HG03342 (cell line): ENCODE results near the gene POC1B.

Experiments used
- ATAC-seq: cut with Tn5 transposase; IDR thresholded peaks from one replicate; pipeline ENCODE4 v1.9.1; 2021; ENCODE audit warnings: mild to moderate bottlenecking, moderate library complexity; ENCODE audit not compliant: unreplicated experiment

The POC1B gene

DNA sequence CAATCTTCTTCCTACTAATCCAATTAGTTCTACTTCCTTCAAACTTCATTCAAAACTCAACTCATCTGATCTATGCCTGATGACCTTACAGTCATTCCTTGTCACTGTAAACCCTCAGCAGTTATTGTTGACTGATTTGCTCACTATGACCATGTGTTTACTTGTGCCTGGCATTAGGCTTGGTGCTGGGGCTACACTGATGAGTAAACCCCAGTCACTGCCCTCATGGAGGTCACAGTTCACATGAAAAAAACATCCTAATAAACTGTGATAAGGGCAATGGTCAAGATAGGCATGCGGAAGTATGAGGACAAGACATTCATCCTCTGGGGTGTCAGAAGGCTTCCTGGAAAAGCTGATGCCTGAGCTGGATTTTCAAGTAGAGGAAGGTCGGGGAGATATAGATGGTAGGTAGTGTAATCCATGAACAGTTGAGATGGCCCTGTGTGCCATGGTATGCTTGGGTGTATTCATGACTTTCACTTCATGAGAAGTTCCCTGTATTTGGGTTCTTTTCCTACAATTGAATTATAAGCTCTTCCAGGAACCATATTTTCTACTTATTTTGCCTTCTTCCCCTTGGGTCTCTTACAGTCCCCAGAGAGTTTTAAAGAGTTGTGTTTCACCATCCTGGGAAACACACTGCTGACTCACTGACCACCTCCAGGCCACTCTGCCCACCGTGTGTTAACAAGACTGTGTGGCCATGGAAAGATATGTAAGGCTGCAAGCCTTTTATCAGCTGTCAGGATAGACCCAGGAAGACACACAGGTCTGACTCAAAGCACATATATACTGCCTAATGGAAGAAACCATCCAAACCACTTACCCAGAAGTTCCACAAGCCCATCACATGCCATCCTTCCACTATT, 134.8 kb downstream of the POC1B start:
- ATAC-seq = no peak

DNA sequence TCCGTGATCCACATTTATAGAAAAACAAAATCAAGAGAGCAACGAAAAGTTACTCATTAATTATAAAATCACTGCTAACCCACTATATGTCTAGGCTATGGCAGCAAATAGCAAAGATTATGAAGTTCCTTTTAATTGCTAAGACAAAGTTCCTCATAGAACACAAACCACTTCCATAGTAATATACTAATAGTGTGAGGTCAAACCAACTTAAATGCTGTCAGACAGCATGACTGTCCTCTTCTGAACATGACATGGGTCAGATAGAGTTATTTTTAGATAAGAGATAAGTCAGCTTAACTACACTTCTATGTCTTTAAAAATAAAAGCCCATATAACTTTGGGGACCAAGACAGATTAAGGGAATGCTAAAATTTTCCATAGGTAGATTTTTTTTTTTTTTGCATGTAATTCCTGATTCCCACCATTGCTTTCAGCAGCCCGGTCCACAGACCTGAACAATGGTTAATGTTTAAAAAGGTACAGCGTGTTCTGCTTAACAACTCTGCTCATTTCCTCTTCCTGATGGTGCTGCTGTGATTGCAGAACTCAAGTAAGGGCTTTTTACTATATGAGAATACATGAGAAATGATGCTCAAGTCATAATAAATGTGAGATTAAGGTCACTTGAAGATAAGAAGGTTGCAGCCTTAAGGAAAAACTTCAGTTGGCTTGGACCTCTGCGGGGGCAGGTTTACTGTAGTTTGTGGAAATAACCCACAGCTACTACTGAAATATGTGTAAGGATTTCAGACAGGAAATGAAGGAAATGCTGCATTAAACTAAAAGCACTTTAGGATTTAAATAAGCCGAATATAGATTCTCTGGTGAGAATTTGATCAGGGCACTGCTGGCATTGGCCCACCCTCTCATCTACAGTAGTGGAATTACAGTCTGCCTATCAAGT, 135.8 kb downstream of the POC1B start:
- peak; percentile 67 for ATAC-seq

DNA sequence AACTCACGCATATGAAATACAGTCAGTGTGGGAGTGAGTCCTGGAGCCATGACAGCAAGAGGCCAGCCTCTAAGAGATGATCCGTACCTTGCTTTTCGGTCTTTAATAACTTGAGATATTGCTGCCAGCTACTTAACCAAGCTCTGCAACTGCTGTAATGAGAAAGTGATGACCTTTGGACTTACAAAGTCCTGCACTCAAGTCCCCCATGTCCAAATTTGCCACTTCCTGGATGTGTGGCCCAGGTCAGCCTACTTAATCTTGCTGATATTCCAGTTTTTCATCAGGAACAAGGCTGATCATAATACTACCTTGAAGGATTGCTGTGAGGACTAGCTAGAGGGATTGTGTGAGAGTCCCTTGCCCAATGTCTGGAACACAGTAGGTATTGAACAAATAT, 139.7 kb downstream of the POC1B start:
- no peak for ATAC-seq

DNA sequence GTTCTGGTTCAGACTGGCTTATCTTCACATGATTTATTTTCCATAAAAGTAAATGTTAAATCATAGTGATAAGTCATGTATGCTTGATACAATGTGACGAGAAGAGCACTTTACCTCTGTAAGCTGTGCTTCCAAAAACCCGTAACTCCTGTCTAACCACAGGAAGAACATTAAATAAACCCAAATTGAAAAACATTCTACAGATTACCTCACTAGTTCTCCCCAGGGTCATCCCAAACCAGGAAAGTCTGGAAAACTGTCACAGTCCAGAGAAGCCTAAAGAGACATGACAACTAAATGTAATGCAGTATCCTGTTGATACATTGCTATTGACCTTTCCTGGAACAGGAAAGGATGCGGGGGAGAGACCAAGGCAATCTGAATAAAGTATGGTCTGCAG, 141.0 kb downstream of the POC1B start:
- ATAC-seq = no peak

DNA sequence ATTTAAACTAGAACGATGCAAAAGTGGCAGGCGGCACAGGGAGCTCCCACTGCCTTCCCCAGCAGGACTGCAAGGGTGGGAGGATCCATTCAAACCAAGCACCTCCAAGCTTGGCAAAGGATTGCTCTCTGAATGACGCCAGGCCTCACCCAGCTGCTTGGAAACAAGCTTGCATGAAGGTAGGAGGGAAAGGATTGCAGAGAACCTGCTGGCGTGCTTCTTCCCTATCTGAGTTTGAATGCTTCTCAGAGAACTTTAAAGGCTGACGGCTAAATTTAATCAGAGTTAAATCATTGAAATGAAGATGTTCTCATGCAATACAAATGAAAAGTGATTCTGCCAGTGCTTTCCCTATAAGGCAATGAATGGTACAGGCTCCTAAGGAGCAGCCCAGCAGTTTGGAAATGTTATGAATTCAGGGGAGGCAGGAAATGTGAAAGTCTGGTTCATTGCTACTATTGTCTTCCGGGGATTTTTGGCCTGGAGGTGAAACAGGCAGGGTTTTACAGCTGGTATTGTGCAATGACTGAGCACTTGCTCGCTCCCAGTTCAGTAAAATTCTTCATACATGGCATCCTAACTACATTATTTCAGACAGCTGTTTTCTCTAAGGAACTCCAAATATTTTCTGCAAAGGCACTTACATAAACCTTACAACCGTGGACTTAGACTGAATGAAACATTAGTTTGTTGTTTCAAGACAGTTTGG, 141.6 kb downstream of the POC1B start:
- ATAC-seq = no peak

DNA sequence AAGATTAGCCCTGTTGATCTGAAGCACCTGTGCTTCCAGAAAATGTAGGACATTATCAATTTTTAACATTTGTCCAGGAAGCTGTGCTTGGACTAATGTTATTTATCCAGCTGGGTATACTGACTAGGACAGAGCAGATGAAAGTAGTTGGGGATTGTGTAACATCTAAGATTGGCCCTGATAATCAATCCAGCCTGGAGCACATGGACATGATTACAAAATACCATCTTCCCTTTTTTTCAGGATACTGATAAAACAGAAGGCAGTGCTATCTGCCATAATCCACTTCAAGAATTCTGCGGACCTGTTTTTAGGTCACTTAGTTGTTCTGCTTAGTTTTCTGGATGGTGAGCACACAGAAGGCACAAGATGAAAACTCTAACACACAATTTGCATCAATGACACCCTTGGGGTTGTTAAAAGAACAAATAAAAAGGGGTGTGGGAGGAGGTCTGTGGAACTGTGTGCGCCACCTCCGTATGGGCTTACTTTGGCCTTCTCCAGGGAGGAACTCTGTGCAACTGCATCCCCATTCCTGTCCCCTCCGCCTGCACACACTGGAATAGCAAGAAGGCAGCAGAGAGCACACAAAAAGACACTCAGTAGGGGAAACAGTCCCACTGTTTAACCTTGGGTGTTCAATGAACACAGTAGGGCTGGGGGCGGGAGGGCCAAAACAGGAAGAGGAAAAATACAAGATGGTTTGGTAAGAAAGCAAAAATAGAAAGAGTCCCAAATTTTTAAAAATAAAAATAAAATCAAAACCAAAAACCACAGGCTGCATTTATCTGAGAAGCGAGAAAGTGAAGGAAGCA, 142.4 kb downstream of the POC1B start:
- no peak for ATAC-seq

DNA sequence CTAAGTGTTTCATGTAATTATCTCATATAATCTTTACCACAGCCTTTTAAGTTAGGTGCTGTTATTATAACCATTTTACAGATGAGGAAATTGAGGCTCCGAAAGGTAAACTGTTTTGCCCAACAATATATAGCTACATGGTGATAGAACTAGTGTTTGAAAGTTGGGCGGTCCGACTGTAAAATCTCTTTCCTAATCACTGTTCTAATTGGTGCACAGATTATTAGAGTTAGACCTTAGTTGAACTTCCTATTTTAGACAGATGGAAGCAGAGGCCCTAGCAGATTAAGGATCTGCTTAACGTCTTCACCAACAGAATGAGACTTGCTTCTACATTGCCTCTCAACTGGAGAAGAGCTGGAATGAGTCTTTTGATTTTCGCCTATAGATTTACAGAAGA, 143.5 kb downstream of the POC1B start:
- ATAC-seq = no peak

DNA sequence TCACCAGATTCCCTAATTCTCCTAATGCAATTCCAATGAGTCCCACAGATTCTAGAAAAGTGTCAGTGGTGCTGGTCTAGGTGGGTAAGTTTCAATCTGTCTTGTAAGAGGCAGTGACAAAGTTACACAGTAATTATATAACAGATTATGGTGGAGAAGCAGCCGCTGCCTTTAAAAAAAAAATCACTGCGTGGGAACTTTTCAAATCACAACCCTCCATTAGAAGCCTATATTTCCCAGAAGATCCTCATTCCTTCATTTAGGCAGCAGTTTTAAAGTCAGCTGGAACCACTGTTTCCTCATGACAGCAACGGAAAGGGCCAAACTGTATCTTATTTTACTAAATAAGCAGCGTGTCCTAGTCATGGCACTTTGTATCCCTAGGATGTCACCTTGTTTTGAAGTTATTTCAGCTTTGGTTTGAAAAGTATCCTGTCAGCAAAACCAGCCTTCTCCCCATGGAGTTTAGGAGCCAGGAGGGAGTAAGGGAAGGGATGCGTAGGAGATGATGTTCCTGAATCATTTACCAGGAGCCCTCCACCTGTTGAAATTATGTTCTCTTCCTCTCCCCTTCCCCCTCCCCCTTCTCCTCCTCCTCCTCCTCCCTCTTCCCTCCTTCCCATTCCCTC, 145.9 kb downstream of the POC1B start:
- ATAC-seq = no peak

DNA sequence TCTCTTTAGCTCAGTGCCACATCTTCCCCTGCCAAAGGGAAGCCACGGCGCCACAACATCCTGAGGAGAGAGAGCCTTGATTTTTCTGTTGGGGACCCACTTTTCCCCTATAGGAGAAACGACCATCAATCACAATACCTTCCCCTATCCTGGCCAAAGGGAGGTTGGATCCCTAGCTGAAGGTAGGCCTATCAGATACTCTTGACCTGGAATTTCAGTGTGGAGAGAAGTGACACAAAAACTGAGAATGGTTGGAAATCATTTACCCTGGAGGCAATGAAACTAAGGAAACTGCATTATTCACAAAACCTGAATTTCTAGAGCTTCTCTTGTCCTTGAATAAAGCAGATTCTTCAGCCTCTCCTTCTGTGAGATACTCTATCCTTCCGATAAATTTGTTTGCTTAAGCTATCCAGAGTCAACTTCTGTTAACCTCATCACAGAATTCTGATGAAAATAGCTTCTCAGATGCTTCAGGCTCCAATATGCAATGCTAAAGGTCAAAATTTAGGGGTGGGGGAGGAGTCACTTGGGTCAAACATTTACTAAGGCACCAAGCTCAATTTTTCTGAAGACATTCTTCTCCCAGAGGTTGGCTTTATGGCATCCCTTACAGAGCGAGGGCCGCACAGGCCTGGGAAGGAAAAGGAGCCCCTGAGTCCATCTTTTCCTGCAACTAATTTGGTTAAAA, 146.6 kb downstream of the POC1B start:
- no peak for ATAC-seq

DNA sequence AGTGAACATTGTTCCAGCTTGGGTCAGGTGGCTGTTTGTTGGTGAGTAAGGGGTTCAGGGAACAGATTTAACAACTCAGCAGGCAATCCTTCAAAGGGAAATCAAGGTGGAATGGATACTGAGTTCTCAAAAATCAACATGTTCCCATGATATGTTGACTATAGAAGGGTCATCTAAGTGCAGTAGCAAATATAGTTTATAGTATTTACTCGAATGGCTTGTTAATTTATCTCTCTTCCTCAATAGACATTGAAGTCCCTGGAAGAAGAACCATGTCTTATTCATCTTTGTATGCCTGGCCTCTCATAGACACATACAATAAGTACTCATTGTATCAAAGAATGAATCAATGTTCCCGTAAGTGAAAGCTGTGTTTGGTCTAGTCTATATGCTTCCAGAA, 149.0 kb downstream of the POC1B start:
- no peak for ATAC-seq

DNA sequence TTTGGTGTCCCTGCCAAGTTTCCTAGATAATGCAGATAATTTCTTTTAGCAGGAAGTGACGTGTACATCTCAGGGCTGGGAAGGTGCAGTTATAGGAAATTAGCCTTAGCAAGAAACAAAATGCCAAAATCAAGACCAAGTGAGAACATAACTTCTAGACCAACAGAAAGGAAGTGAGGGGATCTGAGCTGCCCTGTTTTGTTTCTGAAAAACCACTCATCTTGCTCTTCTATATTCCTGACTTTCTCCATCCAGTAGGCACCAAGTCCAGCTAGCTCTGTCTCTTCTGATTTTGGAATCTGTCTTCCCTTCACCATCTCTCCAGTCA, 149.7 kb downstream of the POC1B start:
- ATAC-seq = no peak

DNA sequence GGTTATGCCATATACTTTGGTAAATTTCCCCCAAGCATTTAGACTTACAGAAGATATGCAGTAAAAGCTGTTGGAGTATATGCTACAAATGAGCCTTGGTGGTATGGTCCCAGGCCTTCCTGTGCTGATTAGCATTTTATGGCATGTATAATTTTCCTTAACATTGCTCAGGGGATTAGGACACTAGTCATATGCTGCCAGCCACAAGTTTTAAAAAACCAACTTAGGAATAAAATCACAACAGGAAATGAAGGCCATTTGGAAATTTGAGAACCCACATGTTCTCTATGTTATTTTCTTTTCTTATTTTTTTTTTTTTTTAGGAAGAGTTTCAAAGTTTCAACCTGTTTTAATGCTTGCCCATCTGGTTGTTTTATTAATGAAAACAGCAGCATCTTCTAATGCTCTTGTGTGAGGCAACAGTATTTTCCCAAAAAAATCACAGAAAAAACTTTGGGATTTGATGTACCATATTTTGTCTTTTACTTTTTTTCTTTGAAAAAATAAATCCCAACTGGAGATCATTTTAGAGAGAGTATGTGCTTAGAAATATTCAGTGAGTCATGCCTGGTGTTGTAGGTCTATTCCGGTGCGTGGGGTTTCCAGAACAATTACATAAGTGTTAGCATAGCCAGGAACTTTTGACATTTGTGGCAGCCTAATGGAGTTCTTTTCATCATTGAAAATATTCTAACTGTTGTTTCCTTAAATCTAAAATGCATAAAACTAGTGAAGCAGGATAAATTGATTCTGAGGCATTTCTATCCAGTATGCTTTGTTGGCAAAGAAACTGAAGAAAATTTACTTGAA, 151.9 kb downstream of the POC1B start:
- ATAC-seq = no peak

DNA sequence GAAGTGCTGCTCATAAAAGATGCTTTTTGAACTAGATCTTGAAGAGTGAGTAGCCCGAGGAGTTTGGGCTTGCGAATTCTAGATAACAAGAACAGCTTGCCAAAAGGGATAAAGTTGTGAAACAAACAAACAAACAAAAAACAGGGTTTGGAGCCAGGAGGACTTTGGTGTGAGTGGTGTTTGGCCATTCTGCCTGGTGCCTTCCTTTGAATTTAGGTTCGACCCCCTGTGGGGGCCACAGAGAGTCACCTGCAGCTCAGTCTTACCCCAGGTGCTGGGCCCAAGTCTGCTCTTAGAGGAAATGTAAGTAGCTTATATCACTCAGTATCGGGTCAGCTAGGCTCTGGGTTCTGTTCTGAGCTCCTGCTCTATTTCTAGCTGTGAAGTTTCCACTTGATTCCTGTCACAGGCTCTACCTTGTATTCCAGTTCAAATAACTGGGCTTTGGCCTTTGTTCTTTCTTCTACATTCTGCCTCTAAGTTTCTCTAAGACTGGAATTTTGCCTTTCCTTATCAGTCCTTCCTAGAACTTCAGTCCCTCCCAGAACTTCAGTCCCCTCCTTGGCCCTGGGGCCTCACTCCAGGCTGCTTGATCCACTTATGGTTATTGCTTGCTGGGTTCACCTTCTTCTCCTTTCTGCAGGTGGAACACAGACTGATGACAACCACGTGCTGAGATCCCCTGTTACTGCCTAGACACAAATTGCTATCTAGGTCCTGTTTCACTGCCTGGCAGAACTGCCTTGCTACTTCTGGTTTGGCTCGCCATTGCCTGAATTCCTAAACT, 153.1 kb downstream of the POC1B start:
- ATAC-seq = no peak

DNA sequence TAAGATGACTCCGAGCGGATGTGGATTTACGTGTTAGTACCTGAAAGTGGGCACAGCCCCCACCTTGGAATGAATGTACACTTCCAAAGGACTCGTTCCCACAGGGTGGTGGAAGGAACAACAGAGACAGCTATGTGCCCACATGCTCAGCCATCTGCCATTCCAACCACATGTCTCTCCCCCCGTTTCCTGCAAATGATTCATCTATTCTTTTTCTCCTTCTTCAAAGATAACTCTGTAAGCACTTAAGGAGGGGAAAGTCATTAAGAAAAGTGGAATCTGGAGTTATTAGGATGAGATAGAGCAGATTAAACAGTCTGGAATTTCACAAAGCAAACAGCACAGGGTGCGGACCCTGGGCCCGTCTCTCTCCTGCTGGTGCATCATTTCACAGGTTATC, 155.0 kb downstream of the POC1B start:
- ATAC-seq = no peak

DNA sequence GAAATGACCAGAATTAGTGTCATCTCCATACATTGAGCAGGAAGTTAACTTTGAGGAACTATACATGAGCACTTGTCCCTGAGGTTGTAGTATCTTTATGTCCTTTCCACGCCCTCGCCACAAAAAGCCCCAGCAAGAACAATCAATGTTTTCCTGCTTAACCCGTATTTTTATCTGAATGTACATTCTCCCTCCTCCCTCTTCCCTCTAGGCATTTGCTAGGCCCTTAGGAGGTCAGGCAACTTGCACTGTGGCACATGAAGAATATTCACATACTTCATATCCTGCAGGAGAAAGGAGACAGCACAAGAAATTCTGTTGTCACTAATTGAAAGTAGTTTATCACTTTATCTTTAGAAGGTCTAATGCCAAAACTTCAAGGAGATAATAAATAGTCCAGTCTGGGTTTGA, 155.4 kb downstream of the POC1B start:
- no peak for ATAC-seq
